ENCODE data around the gene AACS.
A peak's percentile ranks its signal among the peaks of the same experiment; 100 is the strongest.
"Not testable (repeated sequence)": the region's sequence is repeated elsewhere in the genome, so short reads cannot be mapped to it uniquely, and the experiment has no call there.

Gene AACS

DNA sequence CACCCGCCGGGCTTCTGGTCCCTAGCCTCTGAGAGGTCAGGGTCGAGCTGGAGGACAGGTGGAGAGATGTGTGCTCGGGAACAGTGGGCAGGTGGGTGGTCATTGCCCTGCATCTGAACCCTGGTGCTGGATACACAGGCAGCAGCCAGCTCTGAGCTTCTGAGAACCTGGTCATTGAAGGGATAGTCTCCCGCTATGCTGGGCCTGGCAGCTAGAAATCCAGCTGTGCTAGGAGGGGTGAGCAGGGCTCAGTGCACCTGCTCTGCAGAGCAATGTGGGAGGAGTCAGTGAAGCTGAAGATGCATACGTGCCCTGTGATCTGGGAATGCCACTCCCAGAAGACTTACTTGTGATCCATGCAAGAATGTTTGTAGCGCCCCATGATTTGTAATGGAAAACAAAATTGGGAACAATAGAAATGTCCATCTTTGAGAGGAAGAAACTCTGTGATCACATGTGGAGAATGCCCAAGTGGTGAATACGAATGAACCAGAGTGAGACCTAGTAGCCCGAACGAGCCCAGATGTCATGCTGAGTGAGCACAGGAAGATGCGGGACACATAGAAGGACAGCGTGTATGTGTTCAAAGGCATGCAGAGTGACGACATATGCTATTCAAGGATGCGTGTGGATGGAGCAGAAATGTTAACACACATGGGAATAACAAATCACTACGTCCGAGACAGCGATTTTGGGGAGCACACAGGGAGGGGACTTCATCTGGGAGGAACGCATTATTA lies 63.4 kb downstream of the AACS start:
- no peak for DNase-seq

DNA sequence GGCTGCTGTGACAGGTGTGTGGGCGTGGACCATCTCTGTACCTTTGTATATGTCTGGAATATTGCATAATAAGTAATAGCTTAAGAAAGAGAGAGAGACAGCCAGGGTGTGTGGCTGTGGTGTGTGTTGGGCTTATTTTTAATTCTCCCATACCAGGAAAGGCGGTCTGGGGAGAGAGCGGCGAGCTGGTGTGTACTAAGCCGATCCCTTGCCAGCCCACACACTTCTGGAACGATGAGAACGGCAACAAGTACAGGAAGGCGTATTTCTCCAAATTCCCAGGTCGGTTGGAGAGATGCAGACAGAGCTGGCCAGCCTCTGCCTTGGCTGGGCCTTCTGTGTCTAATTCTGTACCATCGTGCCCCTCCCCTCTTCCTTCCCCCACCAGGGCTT lies 63.9 kb downstream of the AACS start:
- DNase-seq = no peak

DNA sequence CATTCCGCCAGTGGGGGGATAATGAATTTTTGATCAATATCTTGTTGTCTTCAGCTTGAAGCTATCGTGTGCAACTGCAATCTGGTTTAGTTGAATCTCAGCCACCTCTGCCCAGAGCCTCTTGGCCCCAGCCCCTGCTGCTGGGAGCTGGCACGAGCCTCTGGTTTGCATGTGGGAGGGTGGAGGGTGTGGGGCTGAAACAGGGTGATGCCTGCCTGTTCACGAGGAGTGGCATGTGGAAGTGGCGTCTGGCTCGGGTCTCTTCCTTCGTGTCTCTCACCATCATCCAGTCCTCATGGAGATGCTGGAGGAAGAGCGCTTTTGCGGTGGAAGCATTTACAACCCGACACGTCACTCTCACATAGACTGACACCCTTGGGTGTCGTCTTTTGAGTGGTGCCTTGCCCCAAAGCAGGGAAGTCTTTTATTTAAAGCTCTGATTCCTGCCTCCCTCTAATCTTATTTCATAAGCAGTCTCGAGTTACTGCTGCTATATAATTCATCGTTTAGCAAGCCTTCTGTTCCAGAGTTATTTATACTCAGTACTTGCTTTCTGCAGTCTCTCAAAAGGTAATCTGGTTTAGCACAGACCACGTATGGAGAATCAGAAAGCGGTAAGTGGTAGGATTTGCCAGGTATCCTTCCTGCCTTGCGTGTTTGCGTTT lies 64.5 kb downstream of the AACS start:
- DNase-seq = no peak

DNA sequence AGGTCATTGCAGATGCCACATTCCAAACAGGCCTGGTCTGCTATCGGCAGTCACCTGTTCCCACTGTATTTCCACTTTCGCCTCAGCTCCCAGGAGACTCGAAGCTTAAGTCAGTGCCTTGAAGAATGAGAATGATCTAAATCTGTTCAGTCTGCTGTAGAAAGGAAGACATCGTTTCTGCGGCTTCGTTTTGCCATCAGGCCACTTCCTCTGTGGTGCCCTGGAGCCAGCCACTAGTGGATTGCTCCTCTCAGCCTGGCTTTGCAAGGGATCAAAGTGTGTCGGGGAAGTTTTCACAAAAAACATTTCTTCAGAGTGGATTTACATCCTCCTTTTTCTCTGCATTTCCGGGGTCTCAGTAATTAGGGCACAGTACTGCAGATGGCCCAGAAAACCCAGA lies 66.7 kb downstream of the AACS start:
- DNase-seq = no peak

DNA sequence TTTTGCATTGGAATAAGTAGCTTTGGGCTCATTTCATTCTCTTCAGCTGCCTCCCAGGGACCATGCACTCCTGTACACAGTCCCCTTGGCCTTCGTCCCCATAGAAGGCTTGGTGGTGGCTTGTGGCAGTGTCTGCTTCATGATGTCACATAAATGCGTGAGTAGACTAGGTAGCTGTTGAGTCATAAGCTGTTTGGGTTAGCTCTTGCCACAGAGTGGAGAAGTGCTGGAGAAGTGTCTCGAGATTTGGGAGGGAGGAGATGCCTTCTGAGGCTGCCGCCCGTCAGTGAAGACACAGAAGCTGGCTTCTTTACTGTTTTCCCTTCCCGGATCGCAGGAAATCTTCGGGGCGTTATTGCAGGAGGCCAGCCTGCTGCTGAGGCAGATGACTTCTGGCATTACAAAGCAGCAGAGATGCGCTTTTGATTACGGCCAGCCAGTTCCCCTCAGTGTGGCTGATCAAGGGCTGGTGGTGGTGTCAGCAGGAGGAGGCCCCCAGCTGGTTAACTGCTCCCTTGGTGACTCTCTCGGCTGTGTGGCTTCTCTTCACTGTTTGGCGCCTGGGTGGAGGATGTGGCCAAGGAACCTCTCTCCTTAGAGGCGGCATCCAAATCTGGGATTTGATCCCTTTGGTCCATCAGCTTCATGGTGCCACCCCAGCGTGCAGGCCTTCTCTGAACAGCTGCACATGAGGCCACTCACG lies 67.6 kb downstream of the AACS start:
- no peak for DNase-seq

DNA sequence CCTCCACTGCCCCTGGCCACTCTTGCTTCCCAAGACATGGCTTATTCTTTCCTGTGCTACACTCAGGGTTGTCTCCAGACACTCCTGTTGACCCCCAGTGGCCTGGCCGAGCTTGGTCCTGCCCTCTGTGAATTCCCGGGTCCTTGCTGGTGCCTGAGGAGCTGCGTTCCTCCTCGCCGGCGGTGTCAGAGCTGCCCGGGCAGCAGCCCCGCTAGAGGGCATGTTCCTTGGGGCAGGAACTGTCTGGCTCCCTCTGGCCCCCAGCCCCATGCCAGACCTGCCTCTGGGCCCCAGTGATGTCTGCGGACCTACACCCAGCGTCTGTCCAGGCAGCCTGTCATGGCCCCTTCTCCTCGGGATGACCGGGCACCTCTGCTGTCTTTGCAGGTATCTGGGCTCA lies 68.4 kb downstream of the AACS start:
- no peak for DNase-seq

DNA sequence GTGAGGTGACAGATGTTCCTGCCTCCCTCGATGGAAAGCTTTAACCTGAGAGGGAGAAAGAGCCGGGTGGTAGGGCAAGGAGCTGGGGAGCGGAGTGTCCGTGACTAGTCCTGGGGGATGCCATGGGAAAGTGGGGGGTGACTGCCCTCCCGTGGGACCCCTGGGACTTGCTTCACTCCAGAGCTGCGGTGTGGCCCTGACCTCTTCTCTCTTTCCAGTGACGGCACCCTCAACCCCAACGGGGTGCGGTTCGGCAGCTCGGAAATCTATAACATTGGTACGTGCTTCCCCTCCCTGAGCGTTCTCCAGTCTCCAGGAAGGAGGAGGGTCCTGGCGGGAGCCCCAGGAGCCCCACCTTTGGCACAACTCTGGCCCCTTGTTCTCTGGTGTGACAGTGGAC lies 69.3 kb downstream of the AACS start:
- no peak for DNase-seq

DNA sequence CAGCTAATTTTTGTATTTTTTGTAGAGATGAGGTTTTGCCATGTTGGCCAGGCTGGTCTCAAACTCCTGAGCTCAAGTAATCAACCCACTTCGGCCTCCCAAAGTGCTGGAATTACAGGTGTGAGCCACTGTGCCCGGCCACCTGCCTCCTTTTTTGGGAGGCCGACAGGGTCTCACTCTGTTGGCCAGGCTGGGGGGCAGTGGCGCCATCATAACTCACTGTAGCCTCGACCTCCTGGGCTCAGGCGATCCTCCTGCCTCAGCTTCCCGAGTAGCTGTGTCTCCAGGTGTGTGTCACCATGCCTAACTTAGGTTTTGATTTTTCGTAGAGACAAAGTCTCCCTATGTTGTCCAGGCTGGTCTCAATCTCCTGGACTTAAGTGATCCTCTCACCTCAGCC lies 70.7 kb downstream of the AACS start:
- DNase-seq = no peak

DNA sequence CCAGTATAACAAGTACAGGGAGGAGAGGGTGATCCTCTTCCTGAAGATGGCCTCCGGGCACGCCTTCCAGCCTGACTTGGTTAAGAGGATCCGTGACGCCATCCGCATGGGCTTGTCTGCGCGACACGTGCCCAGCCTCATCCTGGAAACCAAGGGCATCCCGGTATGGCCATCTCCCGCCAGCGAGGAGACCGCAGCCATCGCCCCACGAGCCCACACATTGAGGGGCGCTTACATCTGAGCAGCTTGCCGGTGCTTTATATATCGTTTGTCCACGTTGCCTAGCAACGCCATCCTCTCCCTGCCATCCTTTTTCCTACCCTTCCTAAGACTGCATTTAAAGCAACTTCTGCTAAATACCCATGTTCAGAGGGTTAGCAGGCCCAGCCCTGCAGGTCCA lies 71.5 kb downstream of the AACS start:
- peak; percentile 21 for DNase-seq

DNA sequence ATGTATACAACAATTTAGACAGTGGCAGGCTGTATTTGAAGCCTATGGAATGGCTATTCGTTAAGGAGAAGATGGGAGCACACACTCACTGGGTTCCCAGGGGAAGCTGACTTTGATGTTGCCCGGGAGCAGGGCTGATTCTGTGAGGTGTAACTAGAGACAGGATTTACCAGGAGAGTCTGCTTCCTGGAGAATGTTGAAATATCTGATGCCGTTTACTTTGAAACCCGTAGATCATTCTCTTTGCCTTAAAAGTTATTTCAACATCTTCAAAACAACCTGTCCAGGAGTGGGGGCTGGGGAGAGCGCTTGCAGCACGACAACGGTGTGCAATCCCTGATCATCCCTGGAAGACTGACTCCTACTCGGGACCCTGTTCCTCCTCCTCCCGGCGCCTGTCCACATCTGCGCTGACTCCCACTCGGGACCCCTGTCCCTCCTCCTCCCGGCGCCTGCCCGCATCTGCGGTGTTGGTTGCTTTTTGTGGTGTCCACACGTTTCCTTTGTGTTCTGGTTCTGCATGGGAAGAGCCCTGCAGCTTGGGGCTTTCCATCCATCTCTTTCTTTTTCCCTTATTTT lies 72.6 kb downstream of the AACS start:
- no peak for DNase-seq

DNA sequence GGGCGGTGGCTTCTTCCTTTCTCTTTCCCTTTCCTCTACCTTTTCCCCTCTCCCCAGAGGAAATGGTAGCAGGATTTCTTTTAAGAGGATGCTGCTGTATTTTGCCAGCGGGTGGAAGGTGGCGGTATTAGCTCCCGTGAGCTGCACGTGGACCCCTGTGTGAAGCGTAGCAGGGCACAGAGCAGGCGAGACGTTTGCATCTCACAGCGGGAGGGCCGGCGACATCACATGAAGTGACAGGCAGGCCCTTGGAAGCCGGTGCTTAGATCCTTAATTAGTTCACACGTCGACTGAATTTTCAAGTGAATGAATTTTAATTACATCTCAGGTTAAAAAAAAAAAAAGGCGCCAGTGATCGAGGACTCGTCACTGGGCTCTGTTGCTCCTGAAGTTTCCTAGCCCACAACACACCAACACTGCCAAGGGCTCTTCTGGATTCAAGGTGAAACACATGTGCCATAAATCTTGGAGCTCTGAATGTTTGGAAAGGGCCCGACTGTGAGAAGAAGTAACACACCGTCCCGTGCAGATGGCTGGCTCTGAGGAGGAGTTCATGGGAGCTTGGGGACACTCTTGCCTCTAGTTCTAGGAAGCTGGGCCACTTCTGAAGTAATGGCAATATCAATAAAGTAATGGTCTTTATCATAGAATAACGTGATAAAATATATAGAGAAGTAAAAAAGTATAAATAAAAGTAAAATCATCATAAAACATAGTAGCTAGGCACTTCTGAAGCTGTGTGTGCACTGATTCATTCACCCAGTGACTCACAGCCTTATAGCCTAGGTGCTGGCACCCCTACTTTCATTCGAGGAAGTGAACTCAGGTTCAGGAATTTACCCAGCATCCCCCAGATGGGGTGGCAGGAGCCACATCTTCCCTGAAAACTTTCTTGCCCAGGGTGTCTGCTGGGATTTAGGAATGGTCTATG lies 75.3 kb downstream of the AACS start:
- no peak for DNase-seq

DNA sequence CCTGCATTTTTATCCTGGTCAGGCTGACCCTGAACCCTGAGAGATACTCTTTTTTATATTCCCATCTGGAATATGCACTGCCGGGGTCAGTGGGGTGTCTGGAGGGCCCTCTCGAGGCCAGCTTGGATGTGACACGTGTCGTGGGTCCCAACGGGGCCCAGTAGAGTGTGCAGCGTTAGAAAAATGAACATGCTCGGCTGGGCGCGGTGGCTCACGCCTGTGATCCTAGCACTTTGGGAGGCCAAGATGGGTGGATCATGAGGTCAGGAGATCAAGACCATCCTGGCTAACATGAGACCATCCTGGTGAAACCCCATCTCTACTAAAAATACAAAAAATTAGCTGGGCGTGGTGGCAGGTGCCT lies 76.0 kb downstream of the AACS start:
- not testable (repeated sequence) for DNase-seq

DNA sequence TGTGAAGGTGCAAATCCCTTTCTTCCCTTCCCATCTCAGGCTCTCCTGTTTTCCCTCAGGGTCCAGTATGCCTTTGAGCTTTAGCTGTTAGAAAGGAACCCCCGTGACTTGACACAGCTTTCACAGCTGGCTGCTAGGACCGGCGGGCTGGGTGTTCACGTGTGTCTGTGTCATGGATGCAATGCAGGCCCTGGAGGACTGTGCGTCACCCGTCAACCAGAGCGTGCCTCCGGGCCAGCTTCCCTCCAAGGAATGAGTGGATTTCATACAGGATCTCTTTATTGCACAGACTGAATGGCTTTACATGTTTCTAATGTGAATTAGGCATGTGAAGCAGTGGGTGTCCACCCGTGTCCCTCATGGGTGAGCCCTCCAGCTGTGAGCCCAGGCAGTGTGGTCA lies 77.4 kb downstream of the AACS start:
- DNase-seq = no peak

DNA sequence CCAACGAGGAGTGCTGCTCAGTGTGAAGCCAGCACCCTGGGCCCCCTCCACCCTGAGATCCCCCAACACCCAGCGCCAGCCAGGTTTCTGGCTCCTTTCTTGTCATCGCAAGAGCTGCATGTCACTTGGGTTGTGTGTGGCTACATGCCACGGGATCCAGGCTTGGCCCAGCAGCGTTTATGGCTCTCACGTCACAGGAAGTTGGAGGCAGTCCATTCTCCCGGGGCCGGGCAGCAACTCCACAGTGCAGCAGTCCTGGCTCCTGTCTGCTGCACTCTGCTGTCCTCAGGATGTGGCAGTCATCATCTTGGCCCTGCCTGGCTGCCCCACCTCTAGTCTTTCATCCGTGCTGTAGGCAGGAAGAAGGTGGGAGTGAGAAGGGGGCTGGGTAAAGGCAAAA lies 78.3 kb downstream of the AACS start:
- no peak for DNase-seq

DNA sequence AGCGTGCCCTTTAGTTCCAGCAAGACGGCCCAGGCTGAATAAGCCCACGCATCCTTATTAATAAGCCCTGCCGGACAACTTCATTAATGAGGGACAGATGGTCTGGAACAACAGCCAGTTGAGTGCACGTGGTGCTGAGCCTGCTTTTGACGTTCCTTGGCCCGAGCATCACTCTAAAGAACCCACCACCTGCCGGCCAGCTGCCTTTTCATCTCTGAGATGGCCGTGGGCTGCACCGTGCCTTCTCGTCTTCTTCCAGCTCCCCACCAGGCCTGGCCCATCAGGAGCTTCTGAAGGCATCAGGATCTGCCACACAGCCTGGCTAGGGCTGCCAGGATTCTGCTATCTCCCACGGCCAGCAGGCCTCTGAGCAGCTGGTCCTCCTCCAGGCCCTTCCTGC lies 80.0 kb downstream of the AACS start:
- DNase-seq = no peak

DNA sequence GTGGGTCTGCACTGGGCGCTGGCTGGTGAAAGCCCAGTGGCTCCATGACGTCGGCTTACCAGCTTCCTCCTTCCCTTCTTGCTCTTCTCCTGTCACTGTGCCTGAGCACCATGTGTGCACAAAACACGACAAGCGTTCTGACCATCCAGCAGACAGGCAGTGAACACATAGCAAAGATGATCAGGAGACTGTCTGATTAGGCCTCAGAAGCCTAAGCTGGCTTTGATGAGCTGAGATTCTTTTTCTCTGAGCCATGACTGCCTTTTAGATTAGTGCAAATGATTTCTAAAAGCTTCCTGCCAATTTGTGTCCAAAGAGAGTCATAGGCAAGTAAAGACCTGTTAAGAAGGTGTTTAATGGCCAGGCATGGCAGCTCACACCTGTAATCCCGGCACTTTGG lies 83.1 kb downstream of the AACS start:
- DNase-seq = no peak

DNA sequence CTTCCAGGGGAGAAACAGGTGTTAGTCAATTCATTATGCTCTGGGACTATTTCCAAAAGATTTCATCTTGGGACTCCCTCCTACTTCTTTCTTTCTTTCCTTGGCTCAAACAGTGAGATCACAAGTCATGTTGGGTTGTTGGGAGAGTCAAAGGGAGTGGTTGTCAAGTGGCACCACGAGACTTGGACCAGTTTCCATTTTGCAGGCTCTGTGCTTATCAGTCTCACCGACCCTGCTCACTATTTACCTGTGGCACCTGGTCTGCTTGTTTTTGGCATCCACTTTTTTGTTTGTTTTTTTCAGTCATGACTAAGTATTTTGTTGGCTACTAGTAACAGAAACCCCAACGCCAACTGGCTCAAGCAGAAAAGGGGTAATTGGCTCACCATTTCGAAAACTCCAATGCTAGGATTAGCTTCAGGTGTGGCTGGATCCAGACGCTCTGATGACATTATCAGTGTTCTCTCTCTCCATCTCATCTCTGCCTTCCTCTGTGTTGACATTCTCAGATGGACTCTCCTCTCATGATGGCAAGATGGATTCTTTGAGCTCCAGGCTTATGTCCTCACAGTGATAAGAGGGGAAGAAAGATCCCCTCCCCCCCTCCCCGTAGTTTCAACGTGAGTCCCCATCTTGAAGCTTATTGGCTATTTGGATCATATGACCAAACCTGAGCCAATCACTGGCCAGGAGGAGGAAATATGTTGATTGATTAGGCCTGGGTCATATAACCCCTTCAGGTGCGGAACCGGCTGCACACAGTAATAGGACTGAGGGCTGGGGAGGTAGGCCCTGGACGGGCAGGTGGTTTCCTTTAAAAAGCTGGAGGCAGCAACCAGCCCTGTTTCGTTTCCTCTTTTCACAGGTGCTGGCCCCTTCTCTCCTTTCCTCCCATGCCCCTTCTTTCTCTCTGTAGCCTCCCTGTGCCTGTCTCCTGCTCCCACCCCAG lies 84.2 kb downstream of the AACS start:
- no peak for DNase-seq

DNA sequence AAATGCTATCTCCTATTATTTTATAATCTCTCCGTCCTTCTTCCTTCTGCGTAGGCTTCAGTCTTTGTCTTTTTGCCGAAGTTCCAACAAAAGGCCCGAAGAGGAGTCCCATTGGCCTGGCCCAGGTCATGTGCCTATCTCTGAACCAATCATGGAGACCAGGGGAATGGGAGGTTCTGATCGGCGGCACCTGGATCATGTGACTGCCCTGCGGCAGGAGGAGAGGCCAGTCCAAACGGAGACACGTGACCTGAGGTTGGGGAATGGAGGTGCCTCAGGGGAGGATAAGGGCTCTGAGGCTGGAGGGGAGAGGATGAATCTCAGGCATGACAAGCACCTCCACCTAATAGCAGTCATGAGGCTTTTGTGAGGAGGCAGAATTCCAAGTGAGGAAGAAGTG lies 86.0 kb downstream of the AACS start:
- peak; percentile 36 for DNase-seq

DNA sequence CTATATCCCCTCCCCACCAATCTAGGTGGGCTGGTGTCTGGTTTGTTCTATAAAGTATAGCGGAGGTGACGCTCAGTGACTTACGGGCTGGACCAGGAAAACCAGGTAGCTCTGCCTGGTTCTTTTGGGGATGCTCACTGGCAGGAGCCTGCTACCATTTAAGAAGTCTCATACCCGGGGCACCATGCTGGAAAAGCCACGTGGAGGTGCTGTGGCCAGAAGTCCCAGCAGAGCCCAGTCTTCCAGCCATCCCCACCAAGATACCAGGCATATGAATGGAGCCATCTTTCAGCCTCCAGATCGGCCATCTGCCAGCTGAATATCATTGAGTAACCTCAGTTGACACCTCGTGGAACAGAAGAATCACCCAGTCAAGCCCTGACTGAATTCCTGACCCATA lies 87.2 kb downstream of the AACS start:
- no peak for DNase-seq

DNA sequence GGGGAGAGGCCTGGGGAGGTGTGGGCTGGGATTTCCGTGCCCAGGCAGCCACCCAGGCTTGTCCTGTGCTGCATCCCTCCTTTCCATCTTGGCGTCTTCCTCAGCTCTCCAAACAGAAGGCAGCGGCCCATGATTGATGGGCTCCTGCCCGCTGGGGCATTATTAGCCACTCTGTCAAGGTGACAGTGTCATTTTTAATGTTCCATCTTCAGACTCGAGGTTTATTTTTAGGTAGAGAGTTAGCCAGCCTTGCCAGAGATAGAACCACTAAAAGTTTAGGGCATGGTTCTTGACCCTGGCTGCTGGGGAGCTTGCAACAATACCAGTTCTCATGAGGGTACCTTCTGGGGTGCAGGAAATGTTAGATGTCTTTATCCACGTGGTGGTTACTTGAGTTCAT lies 90.1 kb downstream of the AACS start:
- no peak for DNase-seq

DNA sequence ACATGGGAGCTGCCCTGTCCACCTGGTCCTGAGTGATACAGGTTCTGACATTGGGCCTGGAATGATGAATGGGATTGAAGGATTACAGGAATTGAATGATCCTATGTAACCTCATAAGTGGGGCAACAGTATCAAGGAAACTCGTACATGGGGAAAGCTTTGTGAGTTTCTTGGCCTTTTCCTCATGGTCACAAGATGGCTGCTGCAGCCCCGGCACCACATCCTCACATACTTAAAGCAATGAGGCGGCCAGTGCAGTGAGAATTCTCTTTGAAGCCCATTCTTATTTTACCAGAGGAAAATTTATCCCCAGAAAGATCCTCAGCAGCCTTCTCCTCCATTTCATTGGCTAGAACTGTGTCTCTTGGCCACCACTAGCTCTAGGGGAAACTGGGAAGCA lies 91.9 kb downstream of the AACS start:
- no peak for DNase-seq

DNA sequence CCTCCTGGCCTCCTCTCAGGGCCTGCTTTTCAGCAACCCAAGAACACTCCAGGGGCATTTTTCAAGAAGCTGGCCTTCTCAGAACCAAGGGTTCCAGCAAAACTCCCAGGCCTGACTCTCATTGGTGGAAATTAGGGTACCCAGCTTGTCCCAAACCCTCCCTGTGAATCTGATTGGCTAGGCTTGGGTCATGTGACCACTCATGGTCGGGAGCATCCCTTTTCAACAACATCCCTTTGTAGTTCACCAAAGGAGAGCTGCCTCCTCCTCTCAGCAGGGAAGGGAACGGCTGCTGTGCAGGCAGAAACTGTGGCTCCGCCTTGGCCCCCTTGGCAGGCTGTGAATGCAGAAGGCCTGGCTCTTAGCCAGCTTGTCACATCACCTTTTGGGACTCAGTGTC lies 94.5 kb downstream of the AACS start:
- DNase-seq = no peak
